Ovary (tissue), 9 donors: Measurements from ENCODE around the gene CPNE9. TPM values are rescaled to one million over a fixed set of nuclear protein-coding genes. Genes with fewer than 3 reads are reported as not detected.

Experiments used
- DNase-seq, 5 donors: peaks; one replicate each; pipeline ENCODE4 v3.0.0-alpha.2; 2019 to 2020
- H3K27ac ChIP-seq, 2 donors: fragments of 200-600 bp; one replicate each; pipeline versions ENCODE4 v1.5.1 to v1.8.0; 2019 to 2022
- H3K27me3 ChIP-seq: fragments of 200-600 bp; one replicate; pipeline ENCODE4 v1.8.0; 2022
- H3K36me3 ChIP-seq: fragments of 200-600 bp; sonication (generic); one replicate; pipeline ENCODE4 v1.5.1; 2019
- H3K4me1 ChIP-seq: one replicate; pipeline ENCODE4 v1.8.1; 2013; ENCODE audit warnings: mild to moderate bottlenecking, moderate library complexity; ENCODE audit not compliant: insufficient read depth
- H3K4me3 ChIP-seq: fragments of 200-600 bp; sonication (generic); one replicate; pipeline ENCODE4 v1.5.1; 2017
- H3K9me3 ChIP-seq, 2 donors: fragments of 200-600 bp in 1 of 2; sonication (generic) in 1 of 2; one replicate each; pipeline versions ENCODE4 v1.5.1 to v1.8.1; 2013 to 2019; ENCODE audit warnings: mild to moderate bottlenecking in 1 of 2, moderate library complexity in 1 of 2
- CTCF ChIP-seq, 3 donors: fragments of 450-650 bp in 2 of 3; fragments of 200-600 bp in 1 of 3; IDR thresholded peaks; one replicate each; pipeline versions ENCODE4 v1.5.1 to v1.8.0; 2016 to 2022; ENCODE audit warnings: antibody characterized with exemption in 3 of 3, mild to moderate bottlenecking in 1 of 3
- EP300 ChIP-seq: sonication (generic); formaldehyde crosslinking; IDR thresholded peaks from one replicate; pipeline ENCODE4 v1.6.1; 2017; ENCODE audit warnings: antibody characterized with exemption
- POLR2A ChIP-seq: fragments of 450-650 bp; IDR thresholded peaks from one replicate; pipeline ENCODE4 v1.6.1; 2017; ENCODE audit warnings: antibody characterized with exemption, mild to moderate bottlenecking, moderate library complexity
- WGBS, 3 donors: extraction: QIAGEN DNeasy Blood & Tissue Kit in 1 of 3; methylation state at CpG; one replicate each; pipeline versions ENCODE4 v1.1.5 to v1.1.7; 2013 to 2017; 5-methylcytosine and 5-hydroxymethylcytosine counted together
- intact Hi-C, 4 donors: fragments of 100-400 bp; cut with DNase I; formaldehyde crosslinking; loops; one replicate each; pipeline versions ENCODE4 v1.11.0 to v1.15.1; 2022 to 2023
- polyA plus RNA-seq, 2 donors: library from polyadenylated mRNA; stranded (reverse); fragments of 200-250 nt in 1 of 2; fragments of 350-450 nt in 1 of 2; fragmentation: Illumina TruSeq in 1 of 2; extraction: RNeasy Lipid Tissue Mini Kit (QIAGEN cat#74804) in 1 of 2; gene quantifications; one replicate each; pipeline ENCODE4 v1.2.3, GENCODE V29; 2013 to 2014
- total RNA-seq, 7 donors: library from RNA; depleted of rRNA in 2 of 7; stranded (reverse); fragments of >200 nt in 2 of 7; fragmentation: NEBNext Ultra II Directional in 3 of 7; extraction: Animal tissue kit (Norgen Biotek cat#: 25700) in 3 of 7; gene quantifications; one replicate each; pipeline versions ENCODE4 v1.1.0 to v1.2.4, GENCODE V29; 2016 to 2023
- donor health status: DM: no; HTN: no; CAD: no; lungs with moderate emphysema.
- donor health status: DM: no; HTN: no; CAD: no.
- donor health status: Bipolar disorder and iron deficiency.
- donor health status: DM: yes; HTN: yes; CAD: no.
- donor health status: DM: no; HTN: no; CAD: no.
- donor health status: DM: yes; HTN: yes; CAD: no.

Gene CPNE9
- total and polyA plus RNA-seq, 9 donors = 0.07 TPM; not detected in 8

GRCh38 chr3:9683426-9683825 lies 20.2 kb upstream of the CPNE9 start:
- H3K9me3 ChIP-seq = no peaks in the 10 kb centered on the region
- H3K36me3 ChIP-seq = no peaks in the 10 kb centered on the region
- H3K27me3 ChIP-seq = no peaks in the 10 kb centered on the region
- H3K27ac ChIP-seq = no peak overlapping the region
- intact Hi-C loops = no loop called here
- H3K4me1 ChIP-seq = peaks cover 1% of the 10 kb centered on the region
- 88 to 92% (median 91%) methylated on average over 3 of the region's 3 CpGs for WGBS, 3 donors
- no peak for DNase-seq
- no peak overlapping the region for H3K4me3 ChIP-seq
- TF ChIP-seq EP300 = no peak

GRCh38 chr3:9685216-9686049 lies 18.2 kb upstream of the CPNE9 start:
- Histone ChIP-seq H3K4me3 (no peak overlapping the region), H3K36me3 (no peaks in the 10 kb centered on the region), H3K4me1 (peaks cover 1% of the 10 kb centered on the region), H3K27me3 (no peaks in the 10 kb centered on the region), H3K27ac (no peak overlapping the region), H3K9me3 (no peaks in the 10 kb centered on the region)
- intact Hi-C loops = no loop called here
- DNase-seq = no peak
- TF ChIP-seq CTCF (IDR thresholded peaks at IDR 0.05) (no peak), POLR2A (no peak), EP300 (no peak)
- 90 to 91% (median 90%) methylated on average over 18 of the region's 18 CpGs for WGBS, 3 donors

- H3K4me1 ChIP-seq = peaks cover 1% of the 10 kb centered on the region
- H3K27me3 ChIP-seq = no peaks in the 10 kb centered on the region
- no peaks in the 10 kb centered on the region for H3K9me3 ChIP-seq
- no peak for DNase-seq
- TF ChIP-seq EP300 = no peak
- no peak for TF ChIP-seq CTCF (IDR thresholded peaks at IDR 0.05)
- TF ChIP-seq POLR2A = no peak
- H3K27ac ChIP-seq = no peak overlapping the region
- WGBS, 3 donors = 81 to 89% (median 88%) methylated on average over 9 of the region's 9 CpGs
- H3K36me3 ChIP-seq = no peaks in the 10 kb centered on the region
- intact Hi-C loops = no loop called here
- H3K4me3 ChIP-seq = no peak overlapping the region
These were observed 17.5 kb upstream of the CPNE9 start for GRCh38 chr3:9686050-9686550.

GRCh38 chr3:9686703-9687102 lies 16.9 kb upstream of the CPNE9 start:
- Histone ChIP-seq H3K36me3 (no peaks in the 10 kb centered on the region), H3K9me3 (no peaks in the 10 kb centered on the region), H3K27ac (no peak overlapping the region), H3K27me3 (no peaks in the 10 kb centered on the region), H3K4me1 (peaks cover 1% of the 10 kb centered on the region), H3K4me3 (no peak overlapping the region)
- intact Hi-C loops = no loop called here
- 86 to 94% (median 93%) methylated on average over 3 of the region's 3 CpGs for WGBS, 3 donors
- TF ChIP-seq CTCF (IDR thresholded peaks at IDR 0.05) = no peak
- no peak for TF ChIP-seq POLR2A
- no peak for TF ChIP-seq EP300
- no peak for DNase-seq

- Histone ChIP-seq H3K27ac (no peak overlapping the region), H3K9me3 (no peaks in the 10 kb centered on the region), H3K36me3 (no peaks in the 10 kb centered on the region), H3K4me3 (no peak overlapping the region), H3K4me1 (peaks cover 1% of the 10 kb centered on the region), H3K27me3 (no peaks in the 10 kb centered on the region)
- intact Hi-C loops = no loop called here
- WGBS, 3 donors = 52 to 67% (median 55%) methylated on average over 7 of the region's 7 CpGs
- DNase-seq = no peak
- TF ChIP-seq POLR2A = no peak
These were observed 16.1 kb upstream of the CPNE9 start for GRCh38 chr3:9687514-9687913.
